Fibroblast of lung (primary cell): Measurements from ENCODE around the gene PIEZO2. TPM values are rescaled to one million over a fixed set of nuclear protein-coding genes. Genes with fewer than 3 reads are reported as not detected.

Experiments
- DNase-seq, 2 donors: peaks; one replicate each; pipeline versions ENCODE4 v3.0.0 to v3.0.0-alpha.2; 2010; ENCODE audit warnings: low read depth in 2 of 2
- H2AFZ ChIP-seq: 2 replicates; pipeline ENCODE4 v1.5.1; 2012; ENCODE audit warnings: low read length, control low read depth, inconsistent platforms
- H3K27ac ChIP-seq: 2 replicates; pipeline ENCODE4 v1.5.1; 2011; ENCODE audit warnings: low read length, control low read depth; ENCODE audit not compliant: insufficient read depth
- H3K27me3 ChIP-seq: 2 replicates; pipeline ENCODE4 v1.5.1; 2011; ENCODE audit warnings: mild to moderate bottlenecking, low read length; ENCODE audit not compliant: control insufficient read depth, insufficient read depth
- H3K36me3 ChIP-seq: 2 replicates; pipeline ENCODE4 v1.5.1; 2011; ENCODE audit warnings: low read length; ENCODE audit not compliant: control insufficient read depth, insufficient read depth
- H3K4me1 ChIP-seq: 2 replicates; pipeline ENCODE4 v1.5.1; 2011; ENCODE audit warnings: low read length; ENCODE audit not compliant: control insufficient read depth, insufficient read depth; ENCODE audit errors: extremely low read depth
- H3K4me2 ChIP-seq: 2 replicates; pipeline ENCODE4 v1.5.1; 2011; ENCODE audit warnings: low read length, control low read depth; ENCODE audit not compliant: insufficient read depth; ENCODE audit errors: extremely low read depth
- H3K4me3 ChIP-seq, 4 experiments: fragments of 200-600 bp in 1 of 4; sonication (generic) in 1 of 4; replicated peaks in 1 of 4; 2 replicates each; pipeline ENCODE4 v1.5.1; 2011 to 2016; ENCODE audit warnings: low read length in 4 of 4, low read depth in 3 of 4, mild to moderate bottlenecking in 3 of 4, control low read depth in 2 of 4, inconsistent platforms in 1 of 4, mixed read lengths in 1 of 4; ENCODE audit not compliant: insufficient read depth in 1 of 4; ENCODE audit errors: control extremely low read depth in 1 of 4
- H3K79me2 ChIP-seq: 2 replicates; pipeline ENCODE4 v1.5.1; 2012; ENCODE audit warnings: mild to moderate bottlenecking, low read length, inconsistent platforms; ENCODE audit not compliant: control insufficient read depth, insufficient read depth
- H3K9ac ChIP-seq: 2 replicates; pipeline ENCODE4 v1.5.1; 2011; ENCODE audit warnings: mild to moderate bottlenecking, low read length, control low read depth; ENCODE audit not compliant: insufficient read depth
- H3K9me3 ChIP-seq: 2 replicates; pipeline ENCODE4 v1.5.1; 2012; ENCODE audit warnings: low read depth, low read length; ENCODE audit not compliant: control insufficient read depth, insufficient read depth
- H4K20me1 ChIP-seq: 2 replicates; pipeline ENCODE4 v1.5.1; 2011; ENCODE audit warnings: low read length; ENCODE audit not compliant: control insufficient read depth, insufficient read depth; ENCODE audit errors: extremely low read depth
- EZH2 ChIP-seq: IDR thresholded peaks from 2 replicates; pipeline ENCODE4 v1.5.1; 2012; ENCODE audit warnings: low read length, control low read depth, mild to moderate bottlenecking; ENCODE audit errors: missing control alignments
- polyA plus RNA-seq, 2 donors: library from polyadenylated mRNA; depleted of rRNA in 1 of 2; stranded (reverse) in 1 of 2; unstranded in 1 of 2; fragments of >200 nt; gene quantifications; 2 replicates each; pipeline ENCODE4 v1.2.1, GENCODE V29; 2011 to 2012; ENCODE audit warnings: missing spikeins in 1 of 2
- total RNA-seq: library from RNA; depleted of rRNA; stranded (reverse); fragments of >200 nt; gene quantifications from 2 replicates; pipeline ENCODE4 v1.2.1, GENCODE V29; 2014
- TF ChIP-seq, protein P1 (sequence below), 2 donors: IDR thresholded peaks in 1 of 2; conservative IDR thresholded peaks in 1 of 2; 1 replicate in 1 of 2; 2 replicates in 1 of 2; pipeline ENCODE4 v1.5.1; 2011 to 2012; ENCODE audit warnings: low read length in 2 of 2, control low read depth in 1 of 2, inconsistent platforms in 1 of 2, low read depth in 1 of 2, mild to moderate bottlenecking in 1 of 2

The PIEZO2 gene
- total and polyA plus RNA-seq, 2 donors (not counting 1 experiment from before 2014, with no cell fraction given) = 1.2 to 6.6 TPM

DNA sequence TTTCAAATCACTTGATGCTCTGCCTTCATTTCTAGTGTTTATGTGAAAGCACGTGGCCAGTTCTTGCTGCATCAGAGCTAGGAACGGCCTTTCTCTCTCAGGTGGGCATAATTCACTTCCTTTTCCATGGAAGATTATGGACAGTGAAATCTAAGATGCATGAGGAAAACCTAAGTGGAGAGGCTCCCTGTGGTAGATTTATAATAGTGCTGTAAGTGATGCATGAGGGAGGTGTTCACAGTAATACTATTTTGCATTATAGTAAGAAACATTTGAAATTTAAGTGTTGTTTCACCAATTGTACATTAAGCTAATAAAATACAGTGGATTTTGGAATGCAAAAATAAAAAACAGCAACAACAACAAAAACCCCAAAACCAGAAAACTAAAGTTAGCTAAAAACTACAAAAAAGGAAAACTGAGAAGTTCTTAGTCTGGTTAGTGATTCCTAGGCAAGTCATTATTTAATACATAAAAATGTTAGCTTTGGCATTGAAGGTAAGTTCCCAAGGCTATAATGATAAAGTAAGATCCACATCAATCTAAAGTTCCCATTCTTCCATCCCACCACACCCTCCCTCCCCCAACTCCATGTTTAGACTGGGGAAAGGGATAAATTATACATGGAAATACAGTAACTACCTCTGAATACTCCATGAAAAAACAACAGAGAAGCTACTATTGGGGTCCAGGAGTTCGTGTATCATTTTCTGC, 469.7 kb downstream of the PIEZO2 start:
- H3K79me2 ChIP-seq = no peaks in the 10 kb centered on the region
- H3K9ac ChIP-seq = no peak overlapping the region
- H3K36me3 ChIP-seq = no peaks in the 10 kb centered on the region
- DNase-seq = no peak
- H3K4me1 ChIP-seq = no peaks in the 10 kb centered on the region
- no peaks in the 10 kb centered on the region for H3K27me3 ChIP-seq
- H3K27ac ChIP-seq = no peak overlapping the region
- no peak for TF ChIP-seq EZH2
- TF ChIP-seq, protein P1, sequence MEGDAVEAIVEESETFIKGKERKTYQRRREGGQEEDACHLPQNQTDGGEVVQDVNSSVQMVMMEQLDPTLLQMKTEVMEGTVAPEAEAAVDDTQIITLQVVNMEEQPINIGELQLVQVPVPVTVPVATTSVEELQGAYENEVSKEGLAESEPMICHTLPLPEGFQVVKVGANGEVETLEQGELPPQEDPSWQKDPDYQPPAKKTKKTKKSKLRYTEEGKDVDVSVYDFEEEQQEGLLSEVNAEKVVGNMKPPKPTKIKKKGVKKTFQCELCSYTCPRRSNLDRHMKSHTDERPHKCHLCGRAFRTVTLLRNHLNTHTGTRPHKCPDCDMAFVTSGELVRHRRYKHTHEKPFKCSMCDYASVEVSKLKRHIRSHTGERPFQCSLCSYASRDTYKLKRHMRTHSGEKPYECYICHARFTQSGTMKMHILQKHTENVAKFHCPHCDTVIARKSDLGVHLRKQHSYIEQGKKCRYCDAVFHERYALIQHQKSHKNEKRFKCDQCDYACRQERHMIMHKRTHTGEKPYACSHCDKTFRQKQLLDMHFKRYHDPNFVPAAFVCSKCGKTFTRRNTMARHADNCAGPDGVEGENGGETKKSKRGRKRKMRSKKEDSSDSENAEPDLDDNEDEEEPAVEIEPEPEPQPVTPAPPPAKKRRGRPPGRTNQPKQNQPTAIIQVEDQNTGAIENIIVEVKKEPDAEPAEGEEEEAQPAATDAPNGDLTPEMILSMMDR (conservative IDR thresholded peaks at IDR 0.05 in 1 of 2, IDR thresholded peaks at IDR 0.05 in 1 of 2; ENCODE audit: low read depth in 1 of 2, low read length in 2 of 2) = no peak
- H3K4me2 ChIP-seq = no peak overlapping the region
- no peaks in the 10 kb centered on the region for H3K9me3 ChIP-seq
- no peaks in the 10 kb centered on the region for H4K20me1 ChIP-seq
- H2AFZ ChIP-seq = no peak overlapping the region
- no peak overlapping the region for H3K4me3 ChIP-seq

DNA sequence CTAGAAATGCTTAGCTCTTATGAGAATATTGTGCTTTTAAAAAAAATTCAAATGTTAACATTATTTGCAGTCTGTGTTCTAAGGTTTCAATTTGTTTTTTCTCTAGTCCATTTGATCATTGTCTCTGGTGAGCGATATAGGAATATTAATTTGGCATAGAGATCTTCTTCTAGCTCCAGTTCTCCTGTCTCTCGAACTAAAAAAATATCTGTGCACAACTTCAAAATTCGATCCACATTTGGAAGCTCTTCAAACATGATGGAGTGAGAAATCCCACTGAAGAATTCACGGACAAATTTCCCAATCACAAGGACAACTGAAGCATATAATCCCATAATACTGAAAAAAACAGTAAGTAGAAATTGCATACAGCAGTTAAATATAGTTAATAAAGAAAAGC, 477.9 kb downstream of the PIEZO2 start:
- Histone ChIP-seq H3K79me2 (no peaks in the 10 kb centered on the region), H3K4me1 (no peaks in the 10 kb centered on the region), H3K9me3 (no peaks in the 10 kb centered on the region), H3K4me3 (no peak overlapping the region), H2AFZ (no peak overlapping the region), H4K20me1 (no peaks in the 10 kb centered on the region), H3K27ac (no peak overlapping the region), H3K9ac (no peak overlapping the region), H3K36me3 (no peaks in the 10 kb centered on the region), H3K4me2 (no peak overlapping the region), H3K27me3 (no peaks in the 10 kb centered on the region)
- TF ChIP-seq, protein P1 (conservative IDR thresholded peaks at IDR 0.05 in 1 of 2, IDR thresholded peaks at IDR 0.05 in 1 of 2; ENCODE audit: low read depth in 1 of 2, low read length in 2 of 2) = no peak
- no peak for TF ChIP-seq EZH2
- DNase-seq = no peak

DNA sequence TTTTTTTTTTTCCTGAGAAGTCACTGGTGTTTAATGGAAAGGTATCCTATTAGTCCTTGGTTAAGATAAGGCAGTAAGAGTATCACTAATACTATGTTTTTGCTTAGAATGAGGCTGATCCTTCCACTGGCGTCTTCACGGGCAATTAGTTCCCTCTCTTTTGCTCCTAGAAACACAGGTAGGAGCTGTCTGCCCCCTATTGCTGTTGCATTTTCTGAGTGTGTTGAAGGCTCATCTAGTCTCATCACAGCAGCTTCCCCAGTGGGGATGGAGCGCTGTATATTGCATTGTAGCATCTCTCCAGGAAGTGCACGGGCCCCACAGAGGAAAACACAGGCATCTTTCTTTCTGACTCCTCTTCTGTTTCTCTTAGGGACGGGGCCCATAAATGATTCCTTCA, 478.5 kb downstream of the PIEZO2 start:
- Histone ChIP-seq H3K36me3 (no peaks in the 10 kb centered on the region), H3K9me3 (no peaks in the 10 kb centered on the region), H3K4me2 (no peak overlapping the region), H3K27ac (no peak overlapping the region), H3K9ac (no peak overlapping the region), H3K4me3 (no peak overlapping the region), H4K20me1 (no peaks in the 10 kb centered on the region), H2AFZ (no peak overlapping the region), H3K4me1 (no peaks in the 10 kb centered on the region), H3K27me3 (no peaks in the 10 kb centered on the region), H3K79me2 (no peaks in the 10 kb centered on the region)
- no peak for TF ChIP-seq EZH2
- TF ChIP-seq, protein P1 (conservative IDR thresholded peaks at IDR 0.05 in 1 of 2, IDR thresholded peaks at IDR 0.05 in 1 of 2; ENCODE audit: low read depth in 1 of 2, low read length in 2 of 2) = no peak
- DNase-seq = no peak
